HG02610 (cell line): ENCODE results near the gene ZC3H18.

Experiments
- ATAC-seq: cut with Tn5 transposase; IDR thresholded peaks from one replicate; pipeline ENCODE4 v1.9.1; 2021; ENCODE audit warnings: mild to moderate bottlenecking, moderate library complexity; ENCODE audit not compliant: unreplicated experiment

ZC3H18 gene

GRCh38 chr16:88569985-88570690 lies at the start of gene ZC3H18:
TSS of gene ZC3H18 (plus strand) at chr16:88570403. CDS start at chr16:88577124, 6,721 bp downstream.
- ATAC-seq = peak; percentile 69

DNA sequence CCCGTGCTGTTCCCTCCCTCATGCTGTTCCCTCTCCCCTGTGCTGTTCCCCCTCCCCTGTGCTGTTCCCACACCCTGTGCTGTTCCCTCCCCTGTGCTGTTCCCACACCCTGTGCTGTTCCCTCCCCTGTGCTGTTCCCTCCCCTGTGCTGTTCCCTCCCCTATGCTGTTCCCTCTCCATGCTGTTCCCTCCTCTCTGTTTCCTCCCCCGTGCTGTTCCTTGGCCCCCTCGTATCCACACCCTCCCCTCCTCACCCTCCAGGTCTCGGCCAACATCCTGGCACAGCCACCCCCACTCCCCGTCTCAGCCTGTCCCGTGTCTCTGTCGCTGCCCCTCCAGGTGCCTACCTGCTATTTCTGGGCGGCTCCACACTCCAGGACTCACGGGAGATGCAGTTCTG lies 48.5 kb upstream of the ZC3H18 start:
- ATAC-seq = no peak

- no peak for ATAC-seq
These were observed 47.8 kb upstream of the ZC3H18 start for GRCh38 chr16:88522276-88522949.

- ATAC-seq = no peak
These were observed 46.7 kb upstream of the ZC3H18 start for GRCh38 chr16:88523309-88524161.

DNA sequence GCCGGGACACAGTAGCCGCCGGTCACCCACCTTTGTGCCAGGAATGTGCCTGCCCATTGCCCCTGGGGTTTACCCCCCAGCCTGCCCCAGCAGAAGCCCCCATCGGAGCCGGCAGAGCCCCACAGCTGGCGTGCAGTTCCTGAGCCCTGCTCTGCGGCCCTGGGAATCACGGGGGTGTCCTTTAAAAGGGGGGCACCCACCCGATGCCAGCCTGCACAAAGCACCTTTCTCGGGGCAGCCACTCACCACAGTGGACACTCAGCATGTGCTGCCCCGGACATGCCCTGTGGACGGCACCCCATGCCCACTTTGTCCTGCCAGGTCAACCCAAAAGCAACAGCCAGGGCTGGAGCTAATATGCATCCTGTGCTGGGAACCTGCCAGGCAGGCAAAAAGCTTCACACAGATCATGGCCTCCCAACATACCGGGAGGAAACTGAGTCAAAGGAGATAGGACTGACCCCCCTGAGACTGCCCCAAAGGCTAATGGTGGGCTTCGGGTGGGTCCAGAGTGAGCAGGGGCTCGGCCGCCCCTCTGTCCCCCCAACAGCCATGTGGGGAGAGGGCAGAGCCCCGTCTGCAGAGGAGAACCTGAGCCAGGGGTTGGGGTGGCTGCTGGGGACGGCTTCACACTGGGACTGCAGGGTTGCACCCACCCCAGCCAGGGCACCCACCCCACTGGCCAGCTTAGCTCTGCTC lies 45.8 kb upstream of the ZC3H18 start:
- no peak for ATAC-seq

DNA sequence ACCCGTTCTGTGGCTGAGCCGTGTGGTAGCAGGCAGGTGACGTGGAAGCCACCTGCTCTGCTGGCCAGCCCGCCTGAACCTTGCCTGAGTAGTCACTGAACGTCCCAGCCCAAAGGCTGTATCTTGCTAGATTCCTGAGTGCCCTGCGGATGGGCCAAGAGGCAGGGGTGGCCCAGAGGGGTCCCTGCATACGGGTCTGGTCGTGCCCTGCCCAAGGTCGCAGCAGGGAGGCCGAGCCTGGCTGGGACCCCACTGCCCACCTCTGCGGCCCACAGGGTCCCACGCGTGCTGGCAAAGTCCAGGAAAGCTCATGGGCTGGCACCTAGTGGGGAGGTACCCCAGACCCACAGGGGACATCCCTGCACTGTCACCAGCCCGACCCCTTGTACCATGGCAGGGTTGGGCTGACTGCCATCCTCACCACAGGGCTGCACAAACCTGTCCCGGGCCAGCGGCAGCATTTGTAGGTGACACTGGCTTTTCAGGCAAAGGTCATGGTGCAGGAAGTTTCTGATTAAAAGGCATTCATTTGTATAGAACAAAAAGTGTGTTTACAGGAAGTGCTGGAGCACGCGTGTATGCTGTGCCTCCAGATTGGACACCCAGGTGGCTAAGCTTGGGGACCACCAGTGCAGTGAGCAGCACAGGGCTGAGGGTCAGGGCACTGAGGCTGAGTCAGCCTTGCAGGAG lies 45.1 kb upstream of the ZC3H18 start:
- ATAC-seq = no peak

DNA sequence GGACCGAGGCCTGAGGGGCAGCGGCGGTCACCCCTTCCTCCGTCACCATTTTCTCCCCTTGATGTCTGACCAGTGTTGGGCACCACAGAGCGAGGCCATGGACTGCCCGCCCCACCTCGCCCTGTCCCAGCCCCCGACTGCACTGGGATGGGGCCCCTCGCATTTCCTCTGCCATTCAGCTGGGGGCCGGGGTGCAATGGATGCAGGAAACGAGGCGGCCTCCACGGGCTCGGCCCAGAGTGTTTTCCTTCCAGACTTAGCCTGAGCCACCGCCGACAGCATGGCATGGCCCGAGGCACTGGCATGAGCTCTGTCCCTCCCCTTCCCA lies 44.6 kb upstream of the ZC3H18 start:
- ATAC-seq = no peak

GRCh38 chr16:88526008-88526905 lies 43.9 kb upstream of the ZC3H18 start:
- ATAC-seq = no peak

DNA sequence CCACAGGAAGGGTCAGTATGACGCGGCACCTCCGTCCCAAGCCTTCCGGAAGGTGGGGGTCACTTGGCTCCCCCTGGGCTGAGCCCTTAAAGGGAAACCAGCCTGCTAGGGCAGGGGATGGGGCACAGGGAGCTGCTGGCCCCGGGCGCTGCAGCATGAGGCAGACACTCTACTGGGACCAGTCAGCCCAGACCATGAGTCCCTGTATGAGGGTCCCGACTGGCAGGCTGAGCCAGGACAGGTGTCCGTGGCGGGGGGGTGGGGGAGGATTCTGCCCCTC lies 43.4 kb upstream of the ZC3H18 start:
- no peak for ATAC-seq

- ATAC-seq = no peak
These were observed 42.8 kb upstream of the ZC3H18 start for GRCh38 chr16:88527186-88527936.

DNA sequence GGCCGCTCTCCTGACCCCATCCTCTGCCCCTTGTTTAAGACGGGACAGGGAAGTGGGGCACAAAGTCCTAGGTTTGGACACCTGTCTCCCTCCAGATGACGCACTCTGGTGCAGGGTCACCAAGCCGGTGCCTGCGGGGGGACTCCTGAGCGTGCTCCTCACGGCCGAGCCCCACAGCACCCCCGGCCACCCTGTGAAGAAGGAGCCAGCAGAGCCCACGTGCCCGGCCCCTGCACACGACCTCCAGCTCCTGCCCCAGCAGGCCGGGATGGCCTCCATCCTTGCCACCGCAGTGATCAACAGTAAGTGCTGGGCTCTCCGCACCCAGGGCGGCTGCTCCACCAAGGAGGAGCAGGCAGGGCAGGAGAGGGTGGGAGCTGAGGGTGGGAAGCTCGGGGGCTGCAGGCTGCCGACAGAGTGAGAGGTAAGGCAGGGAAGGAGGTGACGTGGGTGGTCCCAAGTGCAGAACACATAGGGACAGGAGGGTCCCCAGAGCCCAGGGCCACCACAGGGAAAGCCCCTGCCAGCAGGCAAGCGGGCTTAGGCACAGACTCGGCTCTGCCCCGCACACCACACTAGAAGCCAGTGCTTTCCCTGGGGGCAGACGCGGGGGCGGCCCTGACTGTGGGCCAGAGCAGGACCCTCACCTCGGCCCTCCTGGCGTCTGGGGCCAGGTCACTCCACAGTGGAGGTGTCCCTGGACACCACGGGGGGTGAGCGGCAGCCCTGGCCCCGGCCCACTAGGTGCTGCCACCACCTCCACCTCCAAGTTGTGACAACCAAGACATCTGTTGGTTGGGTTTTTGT lies 42.1 kb upstream of the ZC3H18 start:
- ATAC-seq = no peak

- ATAC-seq = no peak
These were observed 41.3 kb upstream of the ZC3H18 start for GRCh38 chr16:88528902-88529318.

- no peak for ATAC-seq
These were observed 40.6 kb upstream of the ZC3H18 start for GRCh38 chr16:88529596-88529995.

DNA sequence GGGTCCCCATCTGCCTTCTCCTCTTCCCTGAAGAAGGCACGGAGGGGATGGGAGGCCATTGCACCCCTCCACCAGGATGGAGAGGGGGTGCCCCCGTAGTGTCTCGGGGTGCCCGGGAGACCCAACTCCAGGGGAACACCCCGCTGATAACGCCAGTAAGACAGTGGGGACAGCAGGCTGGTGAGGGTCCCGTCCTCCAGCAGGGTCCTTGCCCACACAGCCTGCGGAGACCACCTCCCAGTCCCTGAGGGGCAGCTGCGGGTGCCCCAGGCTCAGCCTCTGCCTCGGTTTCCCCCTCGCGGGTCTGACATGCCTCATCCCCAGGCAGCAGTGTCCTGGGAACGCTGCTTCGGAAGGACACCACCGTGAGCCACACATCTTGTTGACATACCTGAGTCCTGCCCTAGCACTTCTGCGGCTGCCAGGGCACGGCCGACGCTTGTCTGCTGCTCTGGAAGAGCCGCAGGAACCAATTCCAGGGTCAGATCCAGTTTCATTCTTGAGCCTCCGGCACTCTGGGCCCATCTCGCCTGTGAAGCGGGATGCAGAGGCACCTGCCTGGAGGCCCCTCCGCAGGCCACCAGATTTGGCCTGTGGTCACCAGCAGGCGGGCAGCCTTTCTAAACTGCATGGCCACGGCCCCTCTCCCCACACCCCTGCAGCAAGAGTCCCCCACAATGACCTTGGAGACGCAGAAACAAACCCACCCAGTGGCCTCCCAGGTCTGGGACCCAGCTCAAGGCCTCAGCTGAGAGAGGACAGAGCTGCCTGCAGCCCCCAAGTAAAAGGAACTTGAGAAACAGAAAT lies 39.9 kb upstream of the ZC3H18 start:
- ATAC-seq = no peak

GRCh38 chr16:88530858-88531203 lies 39.4 kb upstream of the ZC3H18 start:
- no peak for ATAC-seq

DNA sequence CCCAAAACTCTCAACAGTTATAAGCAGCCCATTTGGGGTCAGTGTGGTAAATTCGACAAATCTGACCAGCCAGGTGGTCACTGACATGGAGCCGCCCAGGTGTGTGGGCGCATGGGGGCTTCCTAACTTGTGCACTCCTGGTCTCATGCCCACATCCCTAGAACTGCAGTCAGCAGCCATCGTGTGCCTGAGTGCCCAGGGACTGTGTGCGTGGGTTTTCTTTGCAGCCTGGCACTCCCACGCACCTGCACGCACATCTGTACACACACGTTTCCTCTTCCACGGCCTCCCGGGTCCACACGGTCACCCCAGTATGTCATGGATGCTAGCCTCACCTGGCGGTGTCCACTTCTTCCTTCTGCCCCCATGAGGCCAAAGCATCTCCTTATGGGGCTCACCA lies 38.9 kb upstream of the ZC3H18 start:
- ATAC-seq = no peak

DNA sequence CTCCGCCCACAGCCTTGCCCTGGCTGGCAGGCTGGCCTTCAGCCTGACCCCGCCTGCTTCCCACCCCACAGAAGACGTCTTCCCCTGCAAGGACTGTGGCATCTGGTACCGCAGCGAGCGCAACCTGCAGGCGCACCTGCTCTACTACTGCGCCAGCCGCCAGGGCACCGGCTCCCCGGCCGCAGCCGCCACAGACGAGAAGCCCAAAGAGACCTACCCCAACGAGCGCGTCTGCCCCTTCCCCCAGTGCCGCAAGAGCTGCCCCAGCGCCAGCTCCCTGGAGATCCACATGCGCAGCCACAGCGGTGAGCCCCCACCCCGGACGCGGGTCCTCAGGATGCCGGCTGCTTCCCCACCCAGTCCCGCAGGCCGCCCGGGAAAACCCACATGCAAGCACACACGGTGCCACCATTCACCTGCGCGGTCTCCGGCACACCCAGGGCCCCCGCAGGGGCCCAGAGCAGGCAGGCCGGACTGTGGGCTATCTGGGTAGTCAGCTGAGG lies 38.2 kb upstream of the ZC3H18 start:
- no peak for ATAC-seq
